GM18868 (cell line): ENCODE measurements around the gene UQCRHL.
"Not testable (repeated sequence)": the region's sequence is repeated elsewhere in the genome, so short reads cannot be mapped to it uniquely, and the experiment has no call there.

Experiments used
- ATAC-seq: cut with Tn5 transposase; IDR thresholded peaks from one replicate; pipeline ENCODE4 v1.9.1; 2021; ENCODE audit warnings: mild to moderate bottlenecking, moderate library complexity; ENCODE audit not compliant: unreplicated experiment

Gene UQCRHL

DNA sequence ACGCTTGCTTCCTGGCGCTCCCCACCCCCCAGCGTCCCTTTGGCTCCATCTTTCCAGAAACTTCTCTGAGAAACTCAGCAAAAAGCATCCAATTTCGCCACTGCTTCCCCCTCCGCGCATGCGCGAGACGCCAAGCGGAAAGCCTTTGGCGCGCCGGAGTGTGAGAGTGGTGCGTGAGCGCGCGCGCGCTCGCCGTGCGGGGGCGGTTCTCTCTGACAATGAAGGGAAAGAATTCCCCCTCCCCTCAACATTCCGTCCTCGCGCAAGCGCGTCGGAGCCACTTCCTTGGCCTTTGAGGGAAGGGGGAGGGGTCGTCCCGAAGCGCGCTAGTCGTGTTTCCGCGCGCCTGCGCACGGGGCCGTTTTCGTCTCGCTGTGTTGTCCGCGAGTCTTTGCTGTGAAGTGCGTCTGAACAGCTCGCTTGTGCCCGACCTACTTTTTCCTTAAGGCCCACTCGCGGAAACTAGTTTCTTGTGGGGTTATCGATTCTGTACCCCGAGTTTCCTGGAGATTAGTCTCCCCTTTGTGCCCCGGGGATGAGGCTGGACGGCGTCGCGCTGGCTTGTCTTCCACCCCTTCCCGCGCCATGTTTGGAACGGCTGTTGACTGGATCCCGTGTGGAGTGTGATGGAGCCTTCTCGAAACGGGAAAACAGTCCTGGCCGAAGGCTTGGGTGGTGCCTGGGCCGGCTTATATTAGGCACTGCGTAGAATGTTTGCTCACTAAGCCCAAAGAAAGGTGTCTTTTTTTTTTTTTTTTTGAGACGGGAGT is 28.5 kb upstream of the UQCRHL start:
- ATAC-seq = peak; percentile 40

DNA sequence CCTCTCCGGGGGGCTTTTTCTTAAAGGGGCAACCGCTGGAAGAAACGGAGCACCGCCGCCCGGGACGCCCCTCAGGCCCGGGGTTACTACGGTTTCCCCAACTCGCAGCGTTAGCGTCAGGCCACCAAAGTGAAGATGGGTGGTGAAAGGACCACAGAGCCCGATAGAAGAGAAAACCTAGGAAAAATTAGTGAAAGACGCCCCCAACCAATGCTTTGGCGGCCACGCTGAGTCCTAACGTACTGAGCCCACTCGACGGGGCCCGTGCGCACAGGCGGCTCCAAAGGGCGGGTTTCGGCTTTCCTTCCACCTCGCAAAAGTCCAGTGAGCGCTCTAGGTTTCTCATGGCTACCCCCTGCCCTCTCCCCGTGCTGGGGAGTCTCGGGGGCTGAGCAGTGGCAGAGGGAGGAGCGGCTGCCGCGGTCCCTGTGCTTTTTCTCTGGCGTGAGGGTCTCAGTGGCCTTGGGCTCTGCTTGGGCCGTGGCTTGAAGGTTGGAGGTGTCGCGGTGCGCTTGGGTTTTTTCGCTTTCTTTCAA is 27.8 kb upstream of the UQCRHL start:
- peak; percentile 11 for ATAC-seq

DNA sequence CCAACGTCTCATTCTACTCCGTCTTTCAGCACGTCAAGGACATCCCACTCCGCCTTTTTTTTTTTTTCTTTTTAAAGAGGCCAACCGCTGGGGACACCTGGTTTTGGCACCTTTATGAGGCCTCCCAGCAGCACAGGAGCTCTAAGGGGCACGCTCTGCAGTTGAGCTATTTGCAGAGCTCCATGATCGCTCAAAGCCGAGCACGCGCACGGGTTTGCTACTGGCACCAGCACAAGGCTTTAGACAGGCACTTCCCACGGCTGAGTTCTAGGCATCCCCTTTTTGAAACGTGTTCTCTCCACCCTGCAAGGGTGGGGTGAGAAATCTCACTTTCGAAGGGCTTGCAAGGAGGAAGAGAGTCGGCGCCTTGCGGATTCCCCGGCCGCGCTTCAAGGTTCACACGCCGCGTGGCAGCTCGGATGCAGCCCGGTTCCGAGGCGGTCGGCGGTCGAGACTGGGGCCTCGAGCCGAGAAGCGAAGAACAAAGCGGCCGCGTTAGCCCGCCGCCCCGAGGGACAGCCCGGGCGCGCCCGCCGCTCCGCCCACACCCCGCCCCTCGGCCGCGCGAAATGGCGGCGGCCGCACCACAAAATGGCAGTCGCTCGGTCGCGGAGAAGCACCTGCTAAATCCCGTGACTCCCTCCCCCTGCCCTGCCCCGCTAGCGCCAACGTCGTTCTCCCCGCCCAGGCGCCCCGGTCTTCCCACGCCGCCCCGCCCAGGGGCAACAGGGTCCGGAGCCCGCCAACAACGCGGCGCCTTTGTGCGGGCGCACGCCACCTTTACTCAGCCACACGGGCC is 27.2 kb upstream of the UQCRHL start:
- ATAC-seq = peak; percentile 58

DNA sequence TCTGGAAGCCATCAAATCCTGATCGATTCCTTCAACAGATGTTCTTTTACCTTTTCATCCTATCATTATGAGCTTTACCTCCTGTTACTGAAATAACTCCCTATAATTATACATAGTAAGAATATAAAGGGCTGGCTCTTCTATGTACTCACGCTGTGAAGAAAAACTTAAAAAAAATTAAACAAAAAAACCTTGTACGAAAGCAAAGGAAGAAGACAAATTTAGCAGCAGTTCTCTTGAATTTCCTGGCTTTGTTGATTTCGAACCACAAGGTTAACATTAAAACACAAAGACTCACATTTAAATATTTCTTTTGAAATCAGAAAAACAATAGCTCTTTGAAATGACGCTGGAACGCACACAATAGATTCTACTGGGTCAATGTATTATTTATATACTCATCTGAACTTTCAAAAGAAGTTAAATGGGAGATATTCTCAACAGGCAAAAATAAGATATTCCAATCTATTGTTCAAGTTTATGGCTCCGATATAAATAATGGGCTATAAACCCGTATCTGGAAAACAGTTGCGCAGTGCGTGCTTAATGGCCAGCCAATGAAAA is 26.5 kb upstream of the UQCRHL start:
- ATAC-seq = no peak

DNA sequence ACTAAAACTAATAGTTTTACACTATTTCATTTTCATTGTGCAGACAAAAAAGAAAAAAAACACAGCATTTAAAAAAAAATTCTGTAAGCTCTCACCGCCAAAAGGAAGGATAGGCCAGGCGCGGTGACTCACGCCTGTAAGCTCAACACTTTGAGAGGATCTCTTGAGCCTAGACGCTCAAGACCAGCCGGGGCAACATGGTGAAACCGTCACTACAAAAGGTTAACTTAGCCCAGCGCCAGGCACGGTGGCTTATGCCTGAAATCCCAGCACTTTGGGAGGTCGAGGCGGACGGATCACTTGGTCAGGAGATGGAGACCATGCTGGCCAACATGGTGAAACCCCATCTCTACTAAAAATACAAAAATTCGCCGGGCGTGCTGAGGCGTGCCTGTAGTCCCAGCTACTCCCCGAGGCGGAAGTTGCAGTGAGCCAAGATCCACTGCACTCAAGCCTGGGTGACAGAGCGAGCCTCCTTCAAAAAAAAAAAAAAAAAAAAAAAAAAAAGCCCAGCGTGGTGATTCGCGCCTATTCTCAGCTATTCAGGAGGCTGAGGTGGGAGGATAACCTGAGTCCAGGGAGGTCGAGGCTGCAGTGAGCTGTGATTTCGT is 25.7 kb upstream of the UQCRHL start:
- no peak for ATAC-seq

DNA sequence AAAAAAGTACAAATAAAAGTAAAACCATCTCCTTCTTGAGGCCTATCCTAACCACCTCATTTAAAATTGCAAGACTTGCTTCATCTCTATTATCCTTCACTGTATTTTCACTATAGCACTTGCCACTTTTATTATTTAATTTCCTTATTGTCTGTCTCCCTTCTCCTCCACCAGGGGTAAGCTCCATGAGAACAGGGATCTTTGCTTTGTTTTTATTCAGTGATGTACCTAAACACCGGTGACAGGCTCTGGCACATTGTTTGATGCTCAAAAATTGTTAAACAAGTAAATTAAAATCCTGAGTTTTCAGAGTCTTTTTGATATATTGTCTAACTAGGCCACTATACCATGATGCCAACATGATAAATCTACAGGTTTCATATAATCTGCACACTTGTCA is 22.8 kb upstream of the UQCRHL start:
- ATAC-seq = no peak

DNA sequence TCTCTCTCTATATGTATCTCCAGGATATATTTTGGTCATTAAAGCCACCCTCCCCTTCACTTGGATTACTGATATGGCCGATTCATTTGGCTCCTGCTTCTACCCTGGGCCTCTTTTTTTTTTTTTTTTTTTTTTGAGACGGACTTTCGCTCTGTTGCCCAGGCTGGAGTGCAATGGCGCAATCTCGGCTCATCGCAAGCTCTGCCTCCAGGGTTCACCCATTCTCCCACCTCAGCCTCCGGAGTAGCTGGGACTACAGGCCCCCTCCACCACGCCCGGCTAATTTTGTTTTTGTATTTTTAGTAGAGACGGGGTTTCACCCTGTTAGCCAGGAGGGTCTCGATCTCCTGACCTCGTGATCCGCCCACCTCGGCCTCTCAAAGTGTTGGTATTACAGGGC is 21.5 kb upstream of the UQCRHL start:
- not testable (repeated sequence) for ATAC-seq

DNA sequence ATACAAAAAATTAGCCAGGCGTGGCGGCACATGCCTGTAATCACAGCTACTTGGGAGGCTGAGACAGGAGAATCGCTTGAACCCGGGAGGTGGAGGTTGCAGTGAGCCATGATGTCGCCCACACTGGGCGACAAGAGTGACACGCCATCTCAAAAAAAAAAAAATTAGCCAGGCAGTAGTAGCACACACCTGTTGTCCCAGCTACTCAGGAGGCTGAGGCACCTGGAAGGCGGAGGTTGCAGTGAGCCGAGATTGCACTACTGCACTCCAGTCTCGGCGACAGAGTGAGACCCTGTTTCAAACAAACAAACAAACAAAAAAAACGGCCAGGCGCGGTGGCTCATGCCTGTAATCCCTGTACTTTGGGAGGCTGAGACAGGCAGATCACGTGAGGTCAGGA is 20.1 kb upstream of the UQCRHL start:
- not testable (repeated sequence) for ATAC-seq

DNA sequence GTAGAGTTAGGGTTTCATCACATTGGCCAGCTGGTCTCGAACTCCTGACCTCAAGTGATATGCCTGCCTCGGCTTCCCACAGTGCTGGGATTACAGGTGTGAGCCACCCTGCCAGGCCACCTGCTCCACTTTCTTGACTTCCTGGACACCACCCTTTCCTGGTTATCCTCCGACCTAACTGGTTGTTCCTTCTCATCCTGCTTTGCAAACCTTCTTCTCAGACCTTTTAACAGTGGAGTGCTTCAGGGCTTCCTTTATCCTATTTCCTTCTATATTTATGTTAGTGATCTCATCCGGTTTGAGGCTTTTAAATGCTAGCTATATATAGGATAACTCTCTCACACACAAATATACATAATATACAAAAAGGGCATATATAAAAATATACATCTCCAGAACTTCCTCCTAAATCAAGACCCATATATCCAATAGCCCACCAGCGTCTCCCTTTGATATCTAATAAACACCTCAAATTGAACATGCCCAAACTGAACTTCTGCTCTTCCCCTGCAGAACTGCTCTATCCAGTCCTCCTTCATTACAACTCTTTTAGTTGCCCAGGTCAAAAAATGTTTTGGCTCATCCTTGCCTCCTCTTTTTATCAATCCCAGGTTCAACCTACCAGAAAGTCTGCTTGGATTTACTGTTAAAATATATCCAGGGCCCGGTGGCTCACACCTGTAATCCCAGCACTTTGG is 19.5 kb upstream of the UQCRHL start:
- ATAC-seq = no peak

DNA sequence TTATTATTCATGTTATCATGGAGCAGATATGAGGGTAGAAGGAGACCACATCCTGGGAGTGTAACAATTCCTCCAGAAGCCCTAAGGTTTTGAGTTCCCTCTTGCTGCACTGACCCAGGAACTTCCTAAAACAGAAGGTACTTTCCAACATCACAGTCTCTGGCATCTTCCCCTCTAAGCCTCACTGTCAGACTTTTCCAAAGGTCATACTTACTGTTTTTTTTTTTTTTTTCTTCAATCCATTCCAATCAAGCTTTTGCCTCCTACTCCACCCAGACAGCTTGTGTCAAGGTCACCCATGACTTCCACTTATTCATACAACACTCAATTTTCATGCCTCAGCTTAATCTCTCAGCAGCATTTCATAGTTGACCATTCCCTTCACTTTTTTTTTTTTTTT is 18.4 kb upstream of the UQCRHL start:
- no peak for ATAC-seq

DNA sequence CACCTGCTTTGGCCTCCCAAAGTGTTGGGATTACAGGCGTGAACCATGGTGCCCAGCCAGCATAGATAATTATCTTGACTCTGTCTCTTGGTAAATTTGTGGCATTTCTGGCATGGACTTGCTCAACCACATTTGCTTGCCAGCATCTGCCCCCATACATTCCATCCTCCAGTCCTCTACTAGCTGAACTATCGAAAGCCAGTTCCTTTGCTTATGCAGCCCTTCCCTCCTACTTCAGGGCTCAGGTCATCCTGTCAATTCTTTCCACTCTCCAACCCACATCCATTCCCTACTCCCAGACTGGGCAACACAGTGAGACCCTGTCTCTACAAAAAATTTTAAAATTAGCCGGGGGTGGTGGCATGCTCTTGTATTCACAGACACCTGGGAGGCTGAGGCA is 13.0 kb upstream of the UQCRHL start:
- no peak for ATAC-seq

DNA sequence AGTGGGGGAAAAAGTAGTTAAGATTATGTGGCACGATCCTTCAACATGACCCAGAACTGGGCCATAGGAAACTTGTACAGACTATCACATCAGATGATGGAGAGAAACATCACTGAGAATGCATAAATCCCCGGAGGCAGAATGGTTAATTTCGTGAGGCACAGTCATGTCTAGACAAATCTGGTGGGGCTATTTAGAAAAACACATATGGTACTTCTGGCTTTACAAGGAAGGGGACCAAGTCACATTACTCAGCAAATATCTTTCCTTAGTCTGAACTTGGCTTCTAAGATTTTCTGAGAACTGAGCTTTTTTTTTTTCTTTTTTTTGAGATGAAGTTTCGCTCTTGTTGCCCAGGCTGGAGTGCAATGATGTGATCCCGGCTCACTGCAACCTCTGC is 9.2 kb upstream of the UQCRHL start:
- ATAC-seq = no peak

DNA sequence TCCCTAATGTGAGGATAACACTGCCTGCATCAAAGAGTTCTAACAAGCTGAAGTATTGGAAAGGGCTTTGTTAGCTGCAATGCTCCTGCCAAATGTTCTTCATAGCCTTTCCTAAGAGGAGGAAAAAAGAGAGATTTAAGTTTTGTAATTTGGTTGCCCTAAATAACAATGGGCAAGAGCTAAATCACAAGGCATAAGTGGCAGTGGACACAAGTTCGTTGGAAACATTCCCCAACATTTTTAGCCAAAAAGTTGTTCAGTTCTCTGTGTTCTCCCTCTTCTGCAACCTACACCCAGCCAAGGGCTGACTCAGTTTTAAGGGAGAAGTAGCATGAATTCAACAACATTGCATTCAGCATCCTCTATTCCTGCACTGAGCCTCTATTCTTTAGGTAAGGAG is 2.6 kb upstream of the UQCRHL start:
- no peak for ATAC-seq

DNA sequence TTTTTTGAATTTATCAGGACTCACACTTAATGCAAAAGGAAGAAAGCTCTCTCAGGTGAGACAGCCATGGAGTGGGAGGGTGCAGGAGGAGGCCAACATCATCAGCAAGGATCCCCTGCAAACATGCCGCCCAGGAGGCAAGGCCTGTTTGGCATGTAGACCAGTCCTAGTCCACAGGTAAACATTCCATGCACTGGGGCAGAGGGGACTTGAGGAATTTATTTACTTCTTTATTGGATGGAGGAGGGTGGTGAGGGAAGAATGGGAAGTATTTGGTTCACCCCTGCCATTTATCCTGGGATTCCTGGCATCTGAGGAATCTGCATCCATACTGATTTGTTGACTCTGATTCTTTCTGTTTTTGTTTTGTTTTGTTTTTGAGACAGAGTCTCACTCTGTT is 1.5 kb upstream of the UQCRHL start:
- ATAC-seq = no peak

DNA sequence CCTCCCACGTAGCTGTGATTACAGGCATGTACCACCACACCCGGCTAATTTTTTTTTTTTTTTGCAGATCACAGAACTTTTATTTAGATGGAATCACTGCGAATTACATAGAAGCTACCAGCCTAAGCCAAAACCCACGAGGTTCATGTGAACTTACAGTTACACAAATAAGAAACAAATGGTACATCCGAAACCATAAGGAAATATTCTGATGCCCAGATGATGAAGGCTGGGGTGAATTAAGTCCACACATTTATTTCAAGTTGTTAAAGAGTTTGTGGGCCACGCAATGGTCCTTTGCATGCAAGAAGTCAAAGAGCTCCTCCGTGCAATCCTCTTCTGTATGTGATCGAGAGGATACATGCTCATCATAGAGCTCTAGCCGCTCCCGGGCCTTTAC is 328 bp downstream of the UQCRHL start:
- ATAC-seq = no peak

DNA sequence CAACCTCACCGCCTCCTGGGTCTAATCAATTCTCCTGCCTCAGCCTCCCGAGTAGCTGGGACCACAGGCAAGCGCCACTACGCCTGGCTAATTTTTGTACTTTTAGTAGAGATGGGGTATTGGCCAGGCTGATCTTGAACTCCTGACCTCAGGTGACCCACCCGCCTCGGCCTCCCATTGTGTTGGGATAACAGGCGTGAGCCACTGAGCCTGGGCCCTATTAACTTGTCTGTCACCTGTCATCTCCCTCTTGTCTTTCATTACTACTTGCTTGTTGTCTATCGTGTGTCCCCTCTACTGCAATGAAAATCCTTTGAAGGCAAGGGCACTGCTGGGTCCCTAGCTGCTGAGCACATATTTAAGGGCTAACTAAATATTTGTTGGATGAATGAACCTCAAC is 3.4 kb downstream of the UQCRHL start:
- no peak for ATAC-seq

DNA sequence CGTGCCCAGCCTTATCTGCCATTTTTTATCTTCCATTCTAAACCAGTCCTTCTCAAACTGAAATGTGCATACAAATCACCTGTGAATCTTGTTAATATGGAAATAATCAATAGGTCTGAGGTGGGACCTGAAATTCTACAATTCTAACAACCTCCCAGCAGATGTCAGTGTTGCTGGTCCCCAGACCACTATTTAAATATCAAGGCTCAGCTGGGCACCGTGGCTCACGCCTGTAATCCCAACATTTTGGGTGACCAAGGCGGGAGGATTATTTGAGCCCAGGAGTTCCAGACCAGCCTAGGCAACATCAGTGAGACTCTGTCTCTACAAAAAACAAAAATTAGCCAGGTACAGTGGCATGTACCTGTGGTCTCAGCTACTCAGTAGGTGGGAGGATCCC is 4.1 kb downstream of the UQCRHL start:
- no peak for ATAC-seq

DNA sequence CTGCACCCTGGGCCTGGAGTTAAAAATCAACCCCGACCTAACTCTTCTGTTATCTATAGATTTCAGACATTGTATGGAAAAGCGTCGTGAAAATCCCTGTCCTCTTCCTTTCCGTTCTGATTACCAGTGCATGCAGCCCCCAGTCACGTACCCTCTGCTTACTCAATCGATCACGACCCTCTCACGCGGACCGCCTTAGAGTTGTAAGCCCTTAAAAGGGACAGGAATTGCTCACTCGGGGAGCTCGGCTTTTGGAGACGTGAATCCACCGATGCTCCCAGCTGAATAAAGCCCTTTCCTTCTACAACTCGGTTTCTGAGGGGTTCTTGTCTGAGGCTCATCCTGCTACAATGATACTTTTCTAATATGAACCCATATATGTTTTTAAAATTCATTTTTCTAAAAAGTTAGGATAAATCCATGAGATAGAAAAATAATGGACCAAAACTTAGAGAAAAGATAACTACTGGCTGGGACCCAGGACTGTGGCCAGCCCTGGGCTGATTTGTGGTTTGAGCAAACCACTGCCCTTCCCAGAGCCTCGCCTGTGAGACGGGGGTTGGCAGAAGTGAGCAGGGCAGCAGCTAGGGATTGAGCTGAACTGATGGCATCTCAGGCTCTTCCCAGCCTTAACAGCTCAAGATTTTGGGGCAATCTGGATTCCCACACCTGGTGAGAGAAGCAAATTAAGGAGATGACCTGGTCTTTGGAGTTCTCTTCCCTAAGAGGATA is 5.0 kb downstream of the UQCRHL start:
- ATAC-seq = no peak

DNA sequence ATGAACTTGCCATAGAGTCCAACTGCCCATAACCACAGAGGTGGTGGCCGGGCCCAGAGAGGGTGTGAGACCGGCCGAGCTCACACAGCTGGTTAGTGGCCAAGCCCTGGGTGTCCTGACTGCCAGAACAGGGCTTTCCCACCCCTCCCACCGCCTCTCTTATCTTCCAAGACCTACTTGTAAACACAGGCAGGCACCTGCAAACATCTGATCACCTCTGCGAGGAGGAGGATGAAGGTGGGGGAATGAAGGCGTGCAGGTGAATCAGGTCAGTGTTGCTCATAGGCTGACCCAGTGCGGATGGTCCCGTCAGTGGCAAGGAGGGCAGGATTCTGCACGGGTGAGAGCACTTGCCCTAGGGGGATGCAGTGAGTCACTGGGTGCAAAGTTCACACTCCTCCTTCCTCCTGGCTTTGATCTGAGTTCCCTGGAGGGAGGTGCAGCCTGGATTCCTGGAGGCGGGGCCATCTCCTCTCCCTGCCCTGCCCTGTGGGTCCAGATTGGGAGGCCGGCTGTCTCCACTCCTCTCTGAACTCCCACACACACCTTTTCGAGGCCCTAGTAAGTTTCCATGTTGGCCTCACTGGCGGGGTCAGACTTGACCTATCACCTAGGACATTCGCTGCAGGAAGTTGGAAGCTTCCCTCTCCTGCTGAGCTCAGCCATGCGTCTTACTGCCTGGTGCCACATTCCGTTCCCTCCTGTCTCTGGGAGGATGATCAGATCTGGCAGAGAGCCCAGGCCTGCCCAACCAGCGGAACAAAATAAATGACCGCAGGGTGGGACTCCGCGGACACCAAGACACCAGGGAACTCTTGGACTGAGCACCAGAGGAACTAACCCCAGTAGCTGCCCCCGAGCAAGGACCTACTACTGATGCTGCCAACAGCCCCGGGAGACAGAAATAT is 7.3 kb downstream of the UQCRHL start:
- ATAC-seq = no peak
